GM19438 (cell line): ENCODE data around the gene PLCH2.
"Not testable (repeated sequence)": the region's sequence is repeated elsewhere in the genome, so short reads cannot be mapped to it uniquely, and the experiment has no call there.

Experiments used
- ATAC-seq: cut with Tn5 transposase; IDR thresholded peaks from one replicate; pipeline ENCODE4 v1.9.1; 2021; ENCODE audit warnings: low read depth; ENCODE audit not compliant: unreplicated experiment

Gene PLCH2

GRCh38 chr1:2540816-2541492 is 64.9 kb downstream of the PLCH2 start:
- no peak for ATAC-seq

- ATAC-seq = no peak
Measured at GRCh38 chr1:2541619-2542245, 65.6 kb downstream of the PLCH2 start.

GRCh38 chr1:2542246-2542915 is 66.3 kb downstream of the PLCH2 start:
- no peak for ATAC-seq

- ATAC-seq = no peak
Measured at GRCh38 chr1:2543543-2544092, 67.5 kb downstream of the PLCH2 start.

GRCh38 chr1:2544093-2544874 is 68.2 kb downstream of the PLCH2 start:
- ATAC-seq = no peak

- ATAC-seq = no peak
Measured at GRCh38 chr1:2544875-2545640, 69.0 kb downstream of the PLCH2 start.

- ATAC-seq = no peak
Measured at GRCh38 chr1:2545754-2546514, 69.8 kb downstream of the PLCH2 start.

- ATAC-seq = no peak
Measured at GRCh38 chr1:2546515-2547209, 70.6 kb downstream of the PLCH2 start.

GRCh38 chr1:2547210-2548067 is 71.3 kb downstream of the PLCH2 start:
- ATAC-seq = no peak

GRCh38 chr1:2548068-2548589 is 72.0 kb downstream of the PLCH2 start:
- ATAC-seq = no peak

GRCh38 chr1:2549367-2550029 is 73.4 kb downstream of the PLCH2 start:
- ATAC-seq = not testable (repeated sequence)

GRCh38 chr1:2550309-2550861 is 74.3 kb downstream of the PLCH2 start:
- ATAC-seq = not testable (repeated sequence)

- not testable (repeated sequence) for ATAC-seq
Measured at GRCh38 chr1:2551544-2551943, 75.5 kb downstream of the PLCH2 start.

GRCh38 chr1:2552189-2552588 is 76.1 kb downstream of the PLCH2 start:
- ATAC-seq = no peak

- not testable (repeated sequence) for ATAC-seq
Measured at GRCh38 chr1:2553076-2553475, 77.0 kb downstream of the PLCH2 start.

GRCh38 chr1:2553871-2554620 is 78.0 kb downstream of the PLCH2 start:
- no peak for ATAC-seq
